Activated naive CD8-positive, alpha-beta T cell treated with anti-CD3 and anti-CD28 coated beads for 36 hours (primary cell): ENCODE measurements around the gene OPRL1. TPM values are rescaled to one million over a fixed set of nuclear protein-coding genes. Genes with fewer than 3 reads are reported as not detected.

Experiments
- DNase-seq: peaks from one replicate; pipeline ENCODE4 v3.0.0; 2021
- H3K27ac Mint-ChIP-seq: one replicate; pipeline ENCODE4 v1.8.0; 2022; ENCODE audit warnings: mild to moderate bottlenecking, moderate library complexity, mixed read lengths
- H3K27me3 Mint-ChIP-seq: one replicate; pipeline ENCODE4 v1.8.0; 2022; ENCODE audit warnings: mild to moderate bottlenecking, mixed read lengths
- H3K36me3 Mint-ChIP-seq: one replicate; pipeline ENCODE4 v1.8.0; 2021; ENCODE audit warnings: mild to moderate bottlenecking, mixed read lengths
- H3K4me1 Mint-ChIP-seq: one replicate; pipeline ENCODE4 v1.8.0; 2021; ENCODE audit warnings: mixed read lengths
- H3K4me3 Mint-ChIP-seq: one replicate; pipeline ENCODE4 v1.8.0; 2022; ENCODE audit warnings: mild to moderate bottlenecking, moderate library complexity, mixed read lengths
- H3K9me3 Mint-ChIP-seq: one replicate; pipeline ENCODE4 v1.8.0; 2022; ENCODE audit warnings: mixed read lengths
- total RNA-seq, 2 experiments: library from RNA; stranded (reverse); gene quantifications; one replicate each; pipeline ENCODE4 v1.2.3, GENCODE V29; 2021

OPRL1 gene
- total RNA-seq, 2 experiments from 2014 or later, result 0.16 to 0.25 TPM

- H3K4me1 Mint-ChIP-seq, result no peaks in the 10 kb centered on the region
- no peaks in the 10 kb centered on the region for H3K27me3 Mint-ChIP-seq
- peaks cover 2% of the 10 kb centered on the region for H3K36me3 Mint-ChIP-seq
- no peak overlapping the region for H3K4me3 Mint-ChIP-seq
- H3K27ac Mint-ChIP-seq, result no peak overlapping the region
- no peak for DNase-seq
- H3K9me3 Mint-ChIP-seq, result peaks cover 2% of the 10 kb centered on the region
Measured at GRCh38 chr20:64093013-64093503, 13.2 kb downstream of the OPRL1 start.

- peaks cover 2% of the 10 kb centered on the region for H3K36me3 Mint-ChIP-seq
- no peaks in the 10 kb centered on the region for H3K9me3 Mint-ChIP-seq
- DNase-seq, result no peak
Measured at GRCh38 chr20:64095455-64095854, 15.6 kb downstream of the OPRL1 start.

GRCh38 chr20:64095927-64096326, 16.0 kb downstream of the OPRL1 start:
- Mint-ChIP-seq H3K27me3 (peaks cover under 1% of the 10 kb centered on the region), H3K4me3 (no peak overlapping the region), H3K27ac (no peak overlapping the region), H3K9me3 (no peaks in the 10 kb centered on the region), H3K36me3 (peaks cover 2% of the 10 kb centered on the region), H3K4me1 (peaks cover 9% of the 10 kb centered on the region)
- DNase-seq, result no peak

More at GRCh38 chr20:64095455-64095854, 15.6 kb downstream of the OPRL1 start:
- peaks cover 4% of the 10 kb centered on the region for H3K4me1 Mint-ChIP-seq
- H3K4me3 Mint-ChIP-seq, result no peak overlapping the region
- H3K27me3 Mint-ChIP-seq, result no peaks in the 10 kb centered on the region
- no peak overlapping the region for H3K27ac Mint-ChIP-seq

GRCh38 chr20:64096535-64096934, 16.7 kb downstream of the OPRL1 start:
- peaks cover 2% of the 10 kb centered on the region for H3K36me3 Mint-ChIP-seq
- no peak overlapping the region for H3K4me3 Mint-ChIP-seq
- H3K27ac Mint-ChIP-seq, result no peak overlapping the region
- peaks cover 6% of the 10 kb centered on the region for H3K27me3 Mint-ChIP-seq
- DNase-seq, result no peak
- H3K4me1 Mint-ChIP-seq, result peaks cover 12% of the 10 kb centered on the region
- no peaks in the 10 kb centered on the region for H3K9me3 Mint-ChIP-seq

GRCh38 chr20:64098471-64099013, 18.7 kb downstream of the OPRL1 start:
- H3K4me3 Mint-ChIP-seq, result no peak overlapping the region
- peaks cover 15% of the 10 kb centered on the region for H3K4me1 Mint-ChIP-seq
- H3K36me3 Mint-ChIP-seq, result peaks cover 2% of the 10 kb centered on the region
- DNase-seq, result no peak
- H3K27ac Mint-ChIP-seq, result no peak overlapping the region
- H3K9me3 Mint-ChIP-seq, result no peaks in the 10 kb centered on the region
- peaks cover 17% of the 10 kb centered on the region for H3K27me3 Mint-ChIP-seq

- Mint-ChIP-seq H3K27me3 (peaks cover 23% of the 10 kb centered on the region), H3K36me3 (peaks cover 2% of the 10 kb centered on the region), H3K4me3 (no peak overlapping the region), H3K4me1 (peaks cover 15% of the 10 kb centered on the region), H3K27ac (no peak overlapping the region), H3K9me3 (no peaks in the 10 kb centered on the region)
- no peak for DNase-seq
Measured at GRCh38 chr20:64099086-64099786, 19.4 kb downstream of the OPRL1 start.

- DNase-seq, result no peak
- peaks cover 23% of the 10 kb centered on the region for H3K27me3 Mint-ChIP-seq
- H3K4me3 Mint-ChIP-seq, result no peak overlapping the region
- peaks cover 15% of the 10 kb centered on the region for H3K4me1 Mint-ChIP-seq
- peaks cover 2% of the 10 kb centered on the region for H3K36me3 Mint-ChIP-seq
- H3K9me3 Mint-ChIP-seq, result no peaks in the 10 kb centered on the region
- H3K27ac Mint-ChIP-seq, result peak overlapping the region; percentile 26
Measured at GRCh38 chr20:64099880-64100565, 20.1 kb downstream of the OPRL1 start.

GRCh38 chr20:64100566-64100888, 20.6 kb downstream of the OPRL1 start:
- Mint-ChIP-seq H3K4me1 (peaks cover 15% of the 10 kb centered on the region), H3K27me3 (peaks cover 23% of the 10 kb centered on the region), H3K4me3 (no peak overlapping the region), H3K9me3 (no peaks in the 10 kb centered on the region), H3K27ac (no peak overlapping the region), H3K36me3 (peaks cover 2% of the 10 kb centered on the region)
- no peak for DNase-seq

- H3K4me3 Mint-ChIP-seq, result no peak overlapping the region
- H3K36me3 Mint-ChIP-seq, result peaks cover 2% of the 10 kb centered on the region
- no peak overlapping the region for H3K27ac Mint-ChIP-seq
- no peak for DNase-seq
- H3K9me3 Mint-ChIP-seq, result no peaks in the 10 kb centered on the region
- peaks cover 15% of the 10 kb centered on the region for H3K4me1 Mint-ChIP-seq
- H3K27me3 Mint-ChIP-seq, result peaks cover 23% of the 10 kb centered on the region
Measured at GRCh38 chr20:64100946-64101688, 21.2 kb downstream of the OPRL1 start.

GRCh38 chr20:64101731-64102621, 22.1 kb downstream of the OPRL1 start:
- Mint-ChIP-seq H3K4me1 (peaks cover 15% of the 10 kb centered on the region), H3K27ac (no peak overlapping the region), H3K9me3 (no peaks in the 10 kb centered on the region), H3K27me3 (peaks cover 23% of the 10 kb centered on the region), H3K36me3 (no peaks in the 10 kb centered on the region), H3K4me3 (peak overlapping the region; percentile 18)
- DNase-seq, result peak; percentile 78

- no peak for DNase-seq
- Mint-ChIP-seq H3K4me3 (peak overlapping the region; percentile 75), H3K27ac (no peak overlapping the region), H3K9me3 (no peaks in the 10 kb centered on the region), H3K36me3 (no peaks in the 10 kb centered on the region), H3K4me1 (peaks cover 15% of the 10 kb centered on the region), H3K27me3 (peaks cover 23% of the 10 kb centered on the region)
Measured at GRCh38 chr20:64102647-64103354, 22.9 kb downstream of the OPRL1 start.

- peaks cover 23% of the 10 kb centered on the region for H3K27me3 Mint-ChIP-seq
- no peak overlapping the region for H3K4me3 Mint-ChIP-seq
- H3K36me3 Mint-ChIP-seq, result no peaks in the 10 kb centered on the region
- peaks cover 15% of the 10 kb centered on the region for H3K4me1 Mint-ChIP-seq
- DNase-seq, result no peak
- H3K27ac Mint-ChIP-seq, result no peak overlapping the region
- no peaks in the 10 kb centered on the region for H3K9me3 Mint-ChIP-seq
Measured at GRCh38 chr20:64103871-64104666, 24.2 kb downstream of the OPRL1 start.
